Stomach (tissue), 4 donors: Measurements from ENCODE around the gene TMX3.

Source experiments
- CTCF ChIP-seq, 7 experiments: fragments of 450-650 bp in 4 of 7; fragments of 200-600 bp in 3 of 7; sonication (generic) in 3 of 7; IDR thresholded peaks; one replicate each; pipeline ENCODE4 v1.5.1; 2016 to 2019; ENCODE audit warnings: antibody characterized with exemption in 7 of 7, control low read depth in 2 of 7, mild to moderate bottlenecking in 1 of 7
- EP300 ChIP-seq: sonication (generic); formaldehyde crosslinking; IDR thresholded peaks from one replicate; pipeline ENCODE4 v1.6.1; 2017; ENCODE audit warnings: antibody characterized with exemption
- POLR2A ChIP-seq, 4 donors: fragments of 450-650 bp; IDR thresholded peaks; one replicate each; pipeline ENCODE4 v1.6.1; 2016; ENCODE audit warnings: antibody characterized with exemption in 4 of 4, control low read depth in 2 of 4, mild to moderate bottlenecking in 1 of 4, moderate library complexity in 1 of 4
- POLR2AphosphoS5 ChIP-seq, 3 donors: sonication (generic); formaldehyde crosslinking; IDR thresholded peaks; one replicate each; pipeline ENCODE4 v1.6.1; 2016; ENCODE audit warnings: antibody characterized with exemption in 3 of 3

GRCh38 chr18:68727506-68727905 lies 12.6 kb upstream of the TMX3 start:
- TF ChIP-seq POLR2A (IDR thresholded peaks at IDR 0.05) = no peak
- TF ChIP-seq CTCF (IDR thresholded peaks at IDR 0.05) = no peak
- no peak for TF ChIP-seq POLR2AphosphoS5 (IDR thresholded peaks at IDR 0.05)
- TF ChIP-seq EP300 = no peak
